ENCODE data around the gene RUVBL2.
A peak's percentile ranks its signal among the peaks of the same experiment; 100 is the strongest.
"Not testable (repeated sequence)": the region's sequence is repeated elsewhere in the genome, so short reads cannot be mapped to it uniquely, and the experiment has no call there.

Gene RUVBL2

DNA sequence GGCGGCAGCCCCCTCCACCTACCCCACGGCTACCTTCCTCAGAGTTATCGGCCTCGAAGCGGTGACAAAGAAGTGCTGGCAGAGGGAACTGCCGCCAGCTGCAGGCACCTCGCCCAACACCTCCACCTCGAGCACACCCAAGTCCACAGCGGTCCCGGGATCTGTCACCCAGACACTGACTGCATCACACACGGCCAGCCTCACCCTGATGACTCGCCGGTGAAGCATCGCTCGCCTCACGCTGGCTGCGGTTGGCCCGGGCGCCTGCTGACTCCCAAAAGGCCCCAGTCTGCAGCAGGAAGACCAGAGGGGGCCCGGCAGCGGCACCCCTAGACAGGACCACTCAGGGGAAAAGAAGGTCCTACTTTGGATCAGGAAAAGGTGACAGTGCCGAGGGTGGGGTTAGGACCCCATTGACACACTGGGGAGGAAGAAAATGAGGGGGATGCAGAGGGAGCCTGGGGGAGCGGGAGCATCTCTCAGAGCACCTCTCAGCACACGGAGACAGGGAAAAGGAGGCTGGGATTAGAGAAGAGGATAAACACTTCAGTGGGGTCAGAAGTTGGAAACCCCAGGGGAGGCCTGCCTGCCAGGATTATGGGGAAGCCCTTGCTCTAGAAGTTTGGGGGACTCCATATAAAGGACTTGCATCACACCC, 56.8 kb downstream of the RUVBL2 start:
- DNase-seq, result not testable (repeated sequence)

DNA sequence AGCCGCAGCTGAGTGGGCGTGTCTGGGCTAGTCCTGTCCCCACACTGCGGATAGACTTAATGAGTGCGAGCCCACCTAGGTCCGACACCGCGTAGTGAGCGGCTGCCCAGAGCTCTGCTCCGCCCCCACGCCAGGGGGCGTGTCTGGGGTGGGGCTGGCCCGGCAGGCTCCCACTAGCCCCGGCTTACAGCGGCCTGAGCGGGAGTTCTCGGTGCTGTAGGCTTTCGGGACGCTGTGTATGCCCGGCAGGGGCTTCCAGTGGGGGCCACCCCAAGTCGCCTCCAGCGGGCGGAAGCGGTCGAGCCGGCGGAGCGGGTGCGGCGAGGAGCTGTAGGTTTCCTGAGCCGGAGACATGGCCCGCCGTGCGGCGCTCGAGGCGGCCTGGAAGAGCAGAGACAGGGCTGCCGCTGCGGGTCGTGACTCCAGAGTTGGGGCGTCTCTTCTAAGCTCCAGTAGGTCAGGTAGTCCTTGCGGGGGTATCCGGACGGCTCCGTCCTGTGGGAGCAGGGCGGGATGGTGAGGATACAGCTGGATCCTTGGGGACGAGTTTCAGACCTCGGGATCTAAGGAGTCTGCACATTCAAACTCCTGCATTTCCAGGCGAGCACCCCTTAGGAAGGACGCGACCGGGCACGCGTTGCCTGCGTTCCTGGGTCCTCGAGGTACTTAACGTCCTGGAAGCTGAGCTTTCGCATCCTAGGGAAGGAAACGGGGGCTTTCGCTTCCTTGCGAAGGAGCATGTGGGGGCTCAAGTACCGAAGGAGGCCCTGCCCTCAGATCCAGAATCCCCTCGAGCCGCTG, 62.6 kb downstream of the RUVBL2 start:
- peak; percentile 68 to 76 for DNase-seq

DNA sequence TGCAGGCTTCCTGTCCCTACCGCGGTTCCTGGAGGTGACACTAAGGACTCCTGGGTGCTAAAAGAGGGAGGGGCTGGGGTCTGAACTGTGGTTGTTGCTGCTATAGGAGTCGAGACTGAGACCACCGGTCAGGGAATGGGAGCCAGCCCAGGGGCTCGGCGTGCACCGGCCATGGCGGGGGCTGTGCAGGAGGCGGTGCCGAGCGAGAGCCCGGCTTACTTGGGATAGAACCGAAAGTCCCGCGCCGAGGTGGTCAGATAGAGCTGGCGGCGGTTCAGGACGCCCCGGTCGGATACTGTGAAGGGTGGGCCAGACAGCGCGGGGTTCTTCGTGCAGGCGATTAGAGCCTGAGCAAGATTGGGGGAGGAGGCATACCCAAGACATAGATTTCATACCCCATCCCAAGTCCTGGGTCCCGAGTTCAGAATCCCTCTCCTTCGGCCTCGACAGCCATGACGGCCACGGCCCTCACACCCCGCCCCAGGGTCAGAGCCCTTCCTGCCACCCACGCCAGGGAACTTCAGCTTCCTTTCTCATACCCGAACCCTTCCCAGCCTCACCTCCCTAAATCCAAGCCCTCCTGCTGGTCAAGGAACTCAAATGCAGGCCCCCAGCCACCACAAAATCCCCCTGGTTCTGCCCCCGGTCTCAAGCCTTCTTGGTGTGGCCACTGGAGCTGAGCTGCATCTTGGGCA, 63.4 kb downstream of the RUVBL2 start:
- DNase-seq, result not testable (repeated sequence)

DNA sequence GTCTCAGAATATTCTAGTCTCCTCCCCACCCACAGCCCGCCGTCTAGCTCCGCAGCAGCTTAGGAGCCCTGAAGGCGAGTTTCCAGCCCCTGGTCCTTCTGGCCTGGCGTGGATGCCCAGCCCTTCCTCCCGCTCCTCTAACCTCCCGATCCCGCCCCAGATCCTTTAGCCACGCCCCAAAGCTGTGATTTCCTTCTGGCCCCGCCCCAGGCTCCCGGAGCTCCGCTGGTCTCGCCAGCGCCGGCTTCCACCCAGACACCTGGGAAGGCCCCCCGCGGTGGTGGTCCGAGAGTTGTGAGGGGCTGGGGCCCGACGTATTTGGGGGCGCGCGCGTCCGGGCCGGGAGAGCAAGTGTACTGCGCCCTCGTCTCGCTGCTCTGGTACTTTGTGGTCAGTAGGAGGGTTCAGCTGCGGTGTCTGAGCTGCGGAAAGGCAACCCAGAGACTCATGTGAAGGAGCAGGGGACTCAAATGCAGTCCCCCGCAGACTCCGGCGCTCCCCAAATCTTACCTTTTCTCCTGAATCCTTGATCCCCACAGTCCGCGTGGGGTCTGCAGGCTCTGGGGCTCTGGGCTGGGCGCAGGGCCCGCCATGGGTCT, 64.0 kb downstream of the RUVBL2 start, which contains the start of gene CGB7:
CGB7 (minus strand) TSS at position 114 of the 599 bp plus-strand sequence. CDS start 2,374 bp downstream, outside the sequence.
- peak; percentile 62 to 71 for DNase-seq

DNA sequence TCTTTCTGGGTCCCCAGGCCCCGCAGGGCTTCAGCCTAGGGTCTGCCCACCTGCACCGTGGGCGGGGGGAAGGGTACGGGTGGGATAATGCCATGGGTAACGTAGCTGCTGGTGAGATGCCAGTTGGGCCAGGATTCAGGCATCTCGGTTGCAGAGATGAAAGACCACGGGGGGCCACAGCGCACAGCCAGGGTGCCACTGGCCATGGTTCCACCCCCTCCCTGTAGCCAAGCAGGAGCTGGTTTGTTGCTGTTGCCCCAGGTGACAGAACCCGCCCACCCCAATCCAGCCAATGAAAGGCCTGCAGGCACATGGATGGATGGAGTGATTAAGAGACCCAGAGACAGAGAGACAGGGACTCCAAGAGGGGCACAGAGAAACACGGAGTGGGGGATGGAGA, 64.9 kb downstream of the RUVBL2 start:
- DNase-seq, result peak; percentile 60 to 64

DNA sequence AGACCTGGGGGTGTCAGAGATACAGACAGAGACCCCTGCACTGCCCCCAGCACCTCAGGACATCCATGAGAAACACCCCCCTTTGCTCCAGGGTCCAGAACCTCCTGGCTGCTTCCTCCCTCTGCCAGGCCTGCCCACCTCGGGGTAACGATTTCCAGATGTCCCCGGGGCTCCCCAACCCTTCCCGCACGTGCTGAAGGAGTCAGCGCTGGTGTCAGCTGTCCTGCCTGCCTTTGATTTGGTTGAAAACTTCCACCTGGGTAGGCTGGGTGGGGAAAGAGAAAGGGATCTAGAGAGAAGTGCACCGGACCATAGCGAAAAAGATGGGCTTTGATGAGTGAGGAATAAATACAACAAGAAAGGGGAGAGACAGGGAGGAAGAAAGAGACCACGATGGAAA, 65.4 kb downstream of the RUVBL2 start:
- no peak for DNase-seq

DNA sequence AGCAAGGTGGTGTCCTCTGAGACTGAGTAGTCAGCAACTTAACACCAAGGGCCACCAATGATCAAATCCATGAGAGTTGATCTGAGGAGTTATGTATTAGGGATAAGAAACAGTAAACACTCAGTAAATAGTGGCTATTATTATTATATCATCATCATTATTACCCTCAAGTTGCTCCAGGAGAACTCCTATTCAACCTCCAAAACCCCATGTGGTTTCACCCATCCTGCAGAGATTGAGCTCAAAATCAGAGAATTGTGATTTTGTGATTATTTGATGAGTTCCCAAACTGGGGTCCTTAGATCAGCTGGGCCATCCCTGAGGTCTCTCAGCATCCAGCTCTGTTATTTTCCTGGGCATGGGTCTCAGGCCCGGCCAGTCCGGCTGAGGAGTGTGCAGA, 67.3 kb downstream of the RUVBL2 start:
- no peak for DNase-seq

DNA sequence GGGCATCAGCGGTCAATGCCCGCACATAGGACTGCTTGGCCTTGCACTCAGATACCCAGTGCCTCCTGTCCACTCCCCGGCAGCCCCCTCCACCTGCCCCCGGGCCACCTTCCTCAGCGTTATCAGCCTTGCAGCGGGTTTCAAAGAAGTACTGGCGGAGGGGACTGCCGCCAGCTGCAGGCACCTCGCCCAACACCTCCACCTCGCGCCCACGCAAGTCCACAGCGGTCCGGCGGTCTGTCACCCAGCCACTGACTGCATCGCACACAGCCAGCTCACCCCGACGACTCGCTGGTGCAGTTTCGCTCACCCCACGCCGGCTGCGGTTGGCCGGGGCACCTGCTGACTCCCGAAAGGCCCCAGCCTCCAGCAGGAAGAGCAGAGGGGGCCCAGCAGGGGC, 67.8 kb downstream of the RUVBL2 start:
- DNase-seq, result no peak

DNA sequence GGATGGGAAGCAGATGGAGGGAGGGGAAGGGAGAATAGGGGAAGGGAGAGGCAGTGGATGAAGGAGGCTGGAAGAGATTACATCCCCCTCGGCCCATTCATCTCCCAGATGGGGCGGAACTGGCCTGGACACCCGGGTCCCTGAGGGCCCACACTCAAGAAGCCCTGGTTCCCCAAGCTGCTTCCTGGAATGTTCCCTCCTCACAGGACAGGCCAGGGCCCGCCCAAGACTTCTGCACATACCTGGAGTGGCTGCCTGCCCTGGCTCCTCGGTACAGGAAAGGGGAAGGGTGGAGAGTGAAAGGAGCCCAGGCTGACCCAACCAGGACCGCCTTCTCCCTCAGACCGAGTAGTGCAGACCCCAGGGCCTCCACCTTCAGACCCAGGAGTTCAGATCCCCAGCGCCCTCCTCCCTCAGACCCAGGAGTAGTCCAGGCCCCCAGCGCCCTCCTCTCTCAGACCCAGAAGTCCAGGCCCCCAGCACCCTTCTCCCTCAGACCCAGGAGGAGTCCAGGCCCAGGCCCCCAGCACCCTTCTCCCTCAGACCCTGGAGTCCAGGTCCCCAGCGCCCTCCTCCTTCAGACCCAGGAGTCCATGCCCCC, 70.4 kb downstream of the RUVBL2 start:
- DNase-seq, result no peak

DNA sequence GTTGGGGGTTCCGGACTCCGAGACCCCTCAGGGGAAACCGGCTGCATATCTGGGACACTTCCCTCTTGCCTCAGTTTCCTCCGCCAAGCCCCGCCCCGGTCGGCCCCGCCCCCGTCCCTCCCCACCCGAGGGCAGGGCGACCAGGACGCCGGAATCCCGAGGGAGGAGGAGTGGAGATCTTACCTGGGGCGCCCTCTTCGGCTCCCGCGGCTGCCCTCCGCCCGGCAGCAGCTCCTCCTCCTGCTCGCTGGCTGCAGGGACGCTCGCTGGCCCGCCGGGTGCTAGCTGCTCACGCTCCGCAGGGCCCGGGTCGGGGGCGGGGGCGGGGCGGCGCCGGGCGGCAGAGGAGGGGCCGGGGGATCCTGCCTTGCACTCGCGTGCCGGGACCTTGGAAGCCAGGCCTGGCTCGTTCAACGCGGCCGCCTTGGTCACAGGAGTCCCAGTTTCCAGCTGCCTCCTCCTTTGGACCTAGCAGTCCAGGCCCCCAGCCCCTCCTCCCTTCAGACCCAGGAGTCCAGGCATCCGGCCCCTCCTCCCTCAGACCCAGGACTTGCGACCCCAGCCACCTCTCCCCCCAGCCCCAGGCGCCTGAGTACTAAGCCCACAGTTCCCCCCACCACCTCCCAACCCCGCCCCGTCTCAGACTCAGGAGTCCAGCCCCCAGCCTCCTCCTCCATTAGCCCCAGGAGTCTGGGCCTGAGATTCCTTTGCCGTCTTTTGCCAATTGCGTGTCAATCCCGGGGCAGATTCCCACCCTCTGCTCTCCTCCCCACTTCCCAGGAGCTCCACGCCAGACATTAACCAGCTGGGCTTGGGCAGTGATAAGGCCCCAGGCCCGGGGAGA, 71.3 kb downstream of the RUVBL2 start, which contains the start of gene NTF4:
NTF4 (minus strand) TSS at position 51 of the 844 bp plus-strand sequence. CDS start 2,821 bp downstream, outside the sequence.
- DNase-seq, result no peak

Data from activated T-cell treated with anti-CD3 and anti-CD28 coated beads, Interleukin-2, amount 50 U/mL, for 48 hours (primary cell).